ENCODE data around the gene IL2RA.

DNA sequence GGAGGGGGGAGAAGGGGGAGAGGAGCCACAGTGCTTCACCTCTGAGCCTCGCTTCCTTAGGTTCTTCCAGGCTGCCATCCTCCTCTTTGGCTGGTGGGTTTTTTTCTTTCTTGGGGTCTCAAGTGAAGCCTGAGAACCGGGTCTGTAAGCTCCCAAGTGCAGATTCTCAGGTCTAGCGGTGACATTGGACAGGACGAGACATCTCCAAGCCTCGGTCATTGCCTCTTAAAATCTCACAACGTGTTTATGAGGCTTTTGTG lies 84.0 kb downstream of the IL2RA start:
- TF ChIP-seq POLR2AphosphoS5 (IDR thresholded peaks at IDR 0.05; ENCODE audit: low read depth): no peak
- TF ChIP-seq, protein P1, sequence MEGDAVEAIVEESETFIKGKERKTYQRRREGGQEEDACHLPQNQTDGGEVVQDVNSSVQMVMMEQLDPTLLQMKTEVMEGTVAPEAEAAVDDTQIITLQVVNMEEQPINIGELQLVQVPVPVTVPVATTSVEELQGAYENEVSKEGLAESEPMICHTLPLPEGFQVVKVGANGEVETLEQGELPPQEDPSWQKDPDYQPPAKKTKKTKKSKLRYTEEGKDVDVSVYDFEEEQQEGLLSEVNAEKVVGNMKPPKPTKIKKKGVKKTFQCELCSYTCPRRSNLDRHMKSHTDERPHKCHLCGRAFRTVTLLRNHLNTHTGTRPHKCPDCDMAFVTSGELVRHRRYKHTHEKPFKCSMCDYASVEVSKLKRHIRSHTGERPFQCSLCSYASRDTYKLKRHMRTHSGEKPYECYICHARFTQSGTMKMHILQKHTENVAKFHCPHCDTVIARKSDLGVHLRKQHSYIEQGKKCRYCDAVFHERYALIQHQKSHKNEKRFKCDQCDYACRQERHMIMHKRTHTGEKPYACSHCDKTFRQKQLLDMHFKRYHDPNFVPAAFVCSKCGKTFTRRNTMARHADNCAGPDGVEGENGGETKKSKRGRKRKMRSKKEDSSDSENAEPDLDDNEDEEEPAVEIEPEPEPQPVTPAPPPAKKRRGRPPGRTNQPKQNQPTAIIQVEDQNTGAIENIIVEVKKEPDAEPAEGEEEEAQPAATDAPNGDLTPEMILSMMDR (conservative IDR thresholded peaks at IDR 0.05; ENCODE audit: low read depth in 2 of 2): no peak

All from GM23338 (cell line).